ENCODE measurements around the gene MAFB. TPM values are rescaled to one million over a fixed set of nuclear protein-coding genes. Genes with fewer than 3 reads are reported as not detected.

MAFB gene
- total RNA-seq, 1 donor from 2014 or later, result 3.4 TPM

DNA sequence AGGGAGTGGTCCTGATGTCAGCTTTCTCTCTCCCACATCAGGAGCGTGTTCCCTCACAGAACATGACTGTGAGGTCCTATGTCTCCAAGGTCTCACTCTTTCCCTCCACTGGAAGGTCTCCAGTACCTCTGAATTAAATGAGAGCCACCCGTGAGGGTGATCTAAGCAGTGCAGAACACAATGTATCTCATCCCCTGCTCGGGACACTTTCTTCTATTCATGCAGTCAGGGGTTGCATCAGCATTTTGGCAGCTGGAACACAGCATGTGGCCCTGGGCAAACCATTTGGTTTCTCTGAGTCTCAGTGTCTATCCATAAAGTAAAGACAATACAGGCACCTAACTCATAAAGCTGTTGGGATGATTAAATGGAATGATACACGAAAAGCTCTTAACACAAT is 34.2 kb downstream of the MAFB start:
- no peak for DNase-seq

DNA sequence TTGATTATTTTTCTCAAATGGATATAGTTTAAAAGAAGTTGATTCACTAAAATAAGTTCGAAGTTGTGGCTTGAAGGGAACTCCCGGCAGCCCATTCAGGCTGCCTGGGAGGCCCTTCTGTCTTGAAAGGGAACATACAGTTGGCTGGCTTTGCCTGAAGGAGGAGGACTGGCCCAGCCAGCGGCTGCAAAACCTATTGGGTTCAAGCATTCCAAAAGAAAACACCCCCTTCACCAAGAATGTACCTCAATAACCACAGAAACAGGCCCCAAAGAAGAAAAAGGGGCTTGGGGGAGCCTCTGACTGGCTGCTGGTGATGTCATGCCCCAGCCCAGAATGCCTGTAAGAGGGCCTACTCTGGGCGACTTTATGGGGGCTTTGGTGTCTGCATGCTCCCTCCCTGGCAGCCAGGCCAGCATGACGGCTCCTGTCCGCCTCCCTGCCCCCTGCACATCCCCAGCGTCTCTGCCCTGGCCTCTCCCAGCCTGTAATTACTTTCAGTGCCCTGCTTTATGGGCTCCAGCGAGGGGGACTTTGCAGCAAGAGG is 36.5 kb downstream of the MAFB start:
- no peak for DNase-seq

DNA sequence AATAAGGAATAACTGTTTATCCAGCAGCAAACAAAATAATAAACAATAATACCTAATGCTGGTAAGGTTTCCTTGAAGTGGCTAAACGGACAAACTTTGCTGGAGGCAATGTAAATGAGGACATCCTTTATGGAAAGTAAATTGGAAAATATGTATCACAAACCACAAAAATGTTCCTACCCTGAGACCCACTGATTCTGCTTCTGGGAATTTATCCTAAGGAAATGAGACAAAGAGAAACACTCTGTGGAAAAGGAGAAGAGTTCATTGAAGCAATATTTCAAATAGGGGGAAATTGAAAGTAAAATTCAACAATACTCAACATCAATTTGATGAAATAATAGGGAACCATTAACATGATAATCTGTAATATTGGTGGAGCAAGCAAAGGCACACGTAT is 37.9 kb downstream of the MAFB start:
- peak; percentile 12 for DNase-seq

DNA sequence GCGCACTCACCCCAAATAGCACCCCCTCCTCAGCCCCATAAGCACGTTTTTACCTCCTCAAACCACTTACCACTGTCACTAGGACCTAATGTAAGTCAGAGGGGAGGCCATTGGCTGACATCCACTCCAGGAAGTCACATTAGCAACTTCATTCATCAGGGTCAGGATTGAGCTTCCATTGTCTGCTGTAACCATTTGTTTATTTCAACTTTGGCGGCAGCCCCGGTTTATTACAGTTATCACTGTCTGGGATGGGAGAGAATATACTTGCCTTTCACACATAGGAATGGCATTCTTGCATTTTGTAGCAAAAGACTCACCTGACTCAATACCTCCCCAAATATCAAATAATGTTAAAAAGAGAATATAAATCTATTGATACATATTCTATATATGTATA is 38.3 kb downstream of the MAFB start:
- peak; percentile 35 for DNase-seq

GRCh38 chr20:40648210-40649072 is 40.6 kb downstream of the MAFB start:
- DNase-seq, result no peak

GRCh38 chr20:40646813-40647212 is 42.2 kb downstream of the MAFB start:
- DNase-seq, result peak; percentile 22

DNA sequence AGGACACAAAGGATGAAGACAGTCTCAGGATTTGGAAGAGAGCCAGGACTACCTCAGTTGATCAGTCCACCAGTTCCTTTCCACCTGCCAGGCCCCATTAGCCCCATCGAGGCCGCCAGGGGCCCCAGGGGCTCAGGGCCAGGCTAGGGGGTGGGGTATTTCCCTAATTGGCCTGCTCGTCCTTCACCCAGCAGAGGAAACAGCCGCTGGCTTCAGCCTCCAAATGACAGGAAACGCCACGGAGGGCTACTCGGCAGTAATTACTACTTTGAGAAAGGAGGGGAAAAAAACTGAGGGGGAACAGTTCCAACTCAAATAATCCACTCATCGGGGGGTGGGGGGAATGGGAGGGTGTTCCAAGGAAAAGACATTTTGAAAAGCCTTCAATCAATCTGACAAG is 42.7 kb downstream of the MAFB start:
- peak; percentile 64 for DNase-seq

- no peak for DNase-seq
These were observed 44.2 kb downstream of the MAFB start for GRCh38 chr20:40644863-40645262.

- peak; percentile 36 for DNase-seq
These were observed 45.1 kb downstream of the MAFB start for GRCh38 chr20:40643891-40644290.

DNA sequence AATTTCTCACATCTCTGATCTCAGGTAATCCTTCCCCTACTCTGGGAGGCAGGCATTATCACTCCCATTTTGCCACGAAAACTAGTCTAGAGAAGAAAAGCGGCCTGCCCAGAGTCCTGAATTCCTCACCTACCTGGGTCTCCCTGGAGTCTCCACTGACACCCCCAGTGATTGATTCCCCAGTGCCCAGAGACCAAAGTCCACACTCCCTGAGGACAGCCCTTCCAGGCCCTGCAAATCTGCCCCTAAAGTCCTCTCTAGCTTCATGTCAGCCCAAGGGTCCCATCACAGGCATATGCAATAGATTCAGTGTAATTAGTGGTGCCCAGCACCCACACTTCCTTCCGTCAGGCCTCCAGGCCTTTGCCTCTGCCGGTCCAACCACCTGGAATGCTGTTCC is 47.2 kb downstream of the MAFB start:
- no peak for DNase-seq

- DNase-seq, result no peak
These were observed 47.8 kb downstream of the MAFB start for GRCh38 chr20:40641202-40641601.

GRCh38 chr20:40640667-40641066 is 48.4 kb downstream of the MAFB start:
- DNase-seq, result no peak

DNA sequence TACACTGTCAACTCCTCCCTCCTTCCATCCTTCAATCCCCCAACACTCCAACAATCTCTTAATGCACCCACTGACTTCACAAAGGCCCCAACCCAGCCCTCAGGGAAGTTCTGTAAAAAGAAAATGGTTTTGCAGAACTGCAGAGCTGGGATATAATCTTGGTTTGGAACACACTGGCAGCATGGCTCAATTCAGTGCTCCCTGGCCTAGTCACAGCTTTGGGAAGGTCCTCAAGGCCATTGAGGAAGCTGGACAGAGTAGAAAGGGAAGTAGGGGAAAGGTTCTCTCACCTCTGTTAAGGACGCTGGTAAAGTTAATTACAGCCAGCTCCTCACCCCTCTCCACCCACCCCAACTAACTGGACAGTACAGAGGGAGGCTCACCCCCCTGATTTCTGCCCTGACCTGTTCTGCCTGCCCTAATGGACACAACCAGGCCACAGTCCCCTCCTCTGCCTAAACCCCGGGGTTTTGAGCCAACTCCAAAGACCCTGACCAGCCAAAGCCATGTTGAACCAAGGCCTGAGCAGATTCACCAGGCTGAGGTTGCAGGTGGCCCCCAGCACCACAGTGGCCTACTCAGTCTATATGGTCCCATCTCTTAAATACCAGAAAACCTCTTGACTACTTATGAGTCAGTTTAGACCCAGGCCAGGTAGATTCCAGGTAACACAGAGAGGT is 49.2 kb downstream of the MAFB start:
- no peak for DNase-seq

DNA sequence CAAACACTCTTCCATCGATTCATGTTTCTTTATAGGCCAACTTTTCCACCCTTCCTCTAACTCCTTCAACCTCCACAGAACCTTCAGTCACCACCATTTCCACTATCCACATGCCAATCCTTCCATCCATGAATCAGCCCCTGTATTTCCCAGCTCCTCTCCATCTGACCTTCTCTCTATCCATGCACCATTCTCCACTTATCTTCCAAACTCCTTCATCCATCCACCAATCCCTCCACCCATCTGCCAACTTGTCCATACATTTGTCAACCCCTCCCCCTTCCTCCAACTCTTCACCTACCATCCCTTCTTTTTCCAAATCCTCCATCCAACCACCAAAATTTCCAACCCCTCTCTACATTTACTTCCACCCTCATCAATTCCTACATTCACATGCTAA is 49.9 kb downstream of the MAFB start:
- DNase-seq, result no peak

DNA sequence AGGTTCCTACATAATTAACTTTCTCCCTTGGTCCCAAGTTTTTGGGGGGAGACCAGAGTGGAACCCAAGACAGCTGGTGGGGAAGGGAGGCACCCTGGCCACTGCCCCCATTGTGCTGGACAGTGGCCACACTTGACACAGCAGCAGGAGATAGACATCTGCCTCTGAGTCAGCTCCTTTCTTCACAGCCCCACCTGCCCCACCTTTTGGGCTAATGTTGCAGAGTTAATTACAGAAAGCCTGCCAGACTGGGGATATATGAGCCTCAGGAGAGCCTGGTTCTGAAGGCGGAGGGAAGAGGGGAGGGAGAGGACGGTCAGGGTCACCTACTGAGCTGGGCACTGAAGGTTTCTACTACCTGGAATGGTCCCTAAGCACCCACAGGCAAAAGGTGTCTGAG is 50.6 kb downstream of the MAFB start:
- no peak for DNase-seq

GRCh38 chr20:40637176-40637575 is 51.9 kb downstream of the MAFB start:
- DNase-seq, result no peak

- no peak for DNase-seq
These were observed 52.5 kb downstream of the MAFB start for GRCh38 chr20:40636486-40636885.

DNA sequence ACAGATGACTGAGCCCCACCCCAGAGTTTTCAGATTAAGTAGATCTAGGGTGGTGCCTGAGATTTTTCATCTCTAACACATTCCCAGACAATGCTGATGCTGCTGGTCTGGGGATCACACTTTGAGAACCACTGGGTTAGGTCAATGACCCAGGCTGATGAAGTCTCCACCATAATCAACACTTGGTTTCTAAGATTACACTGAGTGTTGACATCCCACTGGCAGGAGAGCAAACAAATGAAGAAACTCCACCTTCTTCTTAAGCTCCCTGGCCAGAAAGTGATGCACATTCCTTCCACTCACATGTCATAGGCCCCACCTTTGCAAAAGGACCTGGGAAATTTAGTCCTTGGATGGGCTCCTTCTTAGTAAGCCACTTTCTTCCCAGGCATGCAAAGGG is 53.1 kb downstream of the MAFB start:
- no peak for DNase-seq
